ENCODE data around the gene FOXP1.

- no peak for TF ChIP-seq MAX (CRISPR knock-in tag; IDR thresholded peaks at IDR 0.05)
- no peak for TF ChIP-seq YY1 (IDR thresholded peaks at IDR 0.05; ENCODE audit: borderline replicate concordance in 1 of 3, control insufficient read depth in 1 of 3, extremely low read depth in 1 of 3, insufficient read depth in 3 of 3, insufficient read length in 1 of 3, insufficient replicate concordance in 2 of 3, low read depth in 1 of 3, low read length in 2 of 3)
- TF ChIP-seq E4F1 (CRISPR knock-in tag; IDR thresholded peaks at IDR 0.05; ENCODE audit: borderline replicate concordance) = no peak
- TF ChIP-seq CUX1 (CRISPR knock-in tag; IDR thresholded peaks at IDR 0.05) = no peak
- no peak for TF ChIP-seq ZNF707 (CRISPR knock-in tag; conservative IDR thresholded peaks at IDR 0.05)
- no peak for TF ChIP-seq POLR2AphosphoS5 (IDR thresholded peaks at IDR 0.05; ENCODE audit: control insufficient read depth, insufficient read depth, low read depth, low read length)
- no peak for TF ChIP-seq PYGO2 (tag; IDR thresholded peaks at IDR 0.05)
- TF ChIP-seq DMBX1 (CRISPR knock-in tag; IDR thresholded peaks at IDR 0.05; ENCODE audit: borderline replicate concordance) = no peak
- TF ChIP-seq KHSRP (IDR thresholded peaks at IDR 0.05) = no peak
- TF ChIP-seq ARID2 (IDR thresholded peaks at IDR 0.05) = no peak
- no peak for TF ChIP-seq CTCF (IDR thresholded peaks at IDR 0.05 in 2 of 3, conservative IDR thresholded peaks at IDR 0.05 in 1 of 3; ENCODE audit: insufficient read depth in 2 of 3, low read depth in 1 of 3, low read length in 3 of 3)
- TF ChIP-seq REST (IDR thresholded peaks at IDR 0.05; ENCODE audit: borderline replicate concordance) = no peak
- no peak for TF ChIP-seq REST (CRISPR knock-in tag; IDR thresholded peaks at IDR 0.05; ENCODE audit: low read depth)
Observed at GRCh38 chr3:71282976-71283375, 300.6 kb downstream of the FOXP1 start.
